HG02571 (cell line): ENCODE data around the gene SEMA5A.

ENCODE experiments used
- ATAC-seq: cut with Tn5 transposase; IDR thresholded peaks from one replicate; pipeline ENCODE4 v1.9.1; 2021; ENCODE audit warnings: mild to moderate bottlenecking, moderate library complexity; ENCODE audit not compliant: unreplicated experiment

Gene SEMA5A

GRCh38 chr5:9483243-9483642, 62.6 kb downstream of the SEMA5A start:
- no peak for ATAC-seq

- no peak for ATAC-seq
These were observed 63.5 kb downstream of the SEMA5A start for GRCh38 chr5:9482381-9482780.

DNA sequence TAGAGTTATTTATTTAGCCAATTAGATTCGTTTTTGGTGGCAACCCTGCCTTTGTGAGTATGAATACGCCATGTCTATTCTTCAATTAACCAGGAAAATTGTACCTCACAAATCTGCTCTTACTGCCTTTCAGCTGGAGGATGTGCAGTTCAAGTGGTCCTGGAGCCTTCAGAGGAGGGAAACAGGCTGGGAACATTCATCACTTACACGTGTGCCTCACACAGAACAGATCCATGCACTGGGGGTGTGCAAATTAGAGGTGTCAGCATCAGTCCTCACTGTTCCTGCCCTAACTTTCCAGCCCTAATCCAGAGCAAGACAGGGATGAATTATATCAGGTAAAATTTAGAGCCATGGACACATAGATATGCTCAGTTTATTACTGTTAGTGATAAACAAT, 65.4 kb downstream of the SEMA5A start:
- ATAC-seq = no peak

GRCh38 chr5:9479990-9480389, 65.9 kb downstream of the SEMA5A start:
- ATAC-seq = no peak

DNA sequence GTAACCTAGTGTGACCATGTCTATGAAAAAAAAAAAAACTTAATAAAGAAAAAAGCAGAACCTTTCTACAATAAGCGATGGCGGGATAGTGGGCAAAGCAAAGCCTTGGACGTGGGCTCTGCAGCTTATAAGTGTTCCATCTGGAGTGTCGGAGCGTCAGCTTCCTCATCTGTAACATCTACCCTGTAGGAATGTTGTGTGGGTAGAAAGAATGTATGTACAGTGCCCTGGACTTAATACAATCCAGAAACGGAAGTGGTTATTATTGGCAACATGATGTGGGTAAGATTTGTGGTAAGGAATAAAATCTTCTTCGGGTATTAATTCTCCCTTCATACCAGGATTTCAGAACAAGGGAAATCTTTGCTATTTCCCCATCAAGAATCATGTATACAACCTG, 66.5 kb downstream of the SEMA5A start:
- ATAC-seq = no peak

- no peak for ATAC-seq
These were observed 68.3 kb downstream of the SEMA5A start for GRCh38 chr5:9477537-9477936.

DNA sequence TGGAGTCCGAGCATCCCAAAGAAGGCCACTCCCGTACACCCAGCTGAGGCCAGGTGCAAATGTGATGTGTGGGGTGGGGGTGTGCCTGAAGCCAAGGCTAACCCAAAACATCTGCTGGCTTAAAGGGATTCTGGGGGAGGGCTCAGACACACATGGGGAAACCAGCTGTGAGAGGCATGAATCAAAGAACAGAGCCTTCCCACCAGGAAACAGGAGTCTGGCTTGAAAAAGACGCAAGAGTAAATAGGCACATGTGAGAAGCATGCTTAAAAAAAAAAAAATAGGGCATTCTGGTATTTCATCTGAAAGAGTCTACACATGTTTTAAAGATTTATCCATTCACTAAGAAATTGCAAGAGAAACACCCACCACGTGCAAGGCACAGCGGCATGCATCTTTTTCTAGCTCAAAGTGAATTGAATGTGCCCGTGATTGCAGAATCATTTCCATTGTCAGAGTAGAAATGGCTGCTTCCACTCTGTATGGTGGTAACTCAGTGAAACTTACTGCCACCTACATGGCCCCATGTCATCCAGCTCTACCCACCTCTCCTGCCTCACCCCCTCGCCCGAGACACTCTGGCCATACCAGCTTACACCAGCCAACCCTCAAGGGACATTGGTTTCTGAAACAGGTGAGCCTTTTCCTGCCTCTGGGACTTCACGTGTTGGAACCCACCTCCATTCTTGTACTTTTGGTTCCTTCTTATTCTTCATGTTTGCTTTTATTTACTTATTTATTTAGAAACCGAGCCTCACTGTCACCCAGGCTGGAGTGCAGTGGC, 71.5 kb downstream of the SEMA5A start:
- ATAC-seq = no peak

DNA sequence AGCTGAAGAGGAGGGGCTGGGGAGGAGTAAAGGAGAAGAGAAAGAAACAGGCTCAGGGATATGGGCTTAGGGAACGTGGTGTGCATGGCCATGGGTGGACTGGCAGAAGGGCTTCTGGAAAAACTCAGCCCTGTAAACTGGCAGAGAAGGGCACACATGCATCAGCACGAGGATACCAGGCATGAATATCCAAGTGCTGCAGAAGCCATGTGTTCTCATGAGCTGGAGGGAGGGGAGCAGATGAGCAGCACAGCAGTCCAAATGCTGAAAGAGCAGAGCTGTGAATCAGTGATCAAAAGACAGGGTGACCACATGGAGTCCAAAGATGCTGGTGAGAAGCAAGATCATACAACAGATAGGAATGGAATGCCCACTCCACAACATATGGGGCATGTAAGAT, 72.3 kb downstream of the SEMA5A start:
- ATAC-seq = no peak

DNA sequence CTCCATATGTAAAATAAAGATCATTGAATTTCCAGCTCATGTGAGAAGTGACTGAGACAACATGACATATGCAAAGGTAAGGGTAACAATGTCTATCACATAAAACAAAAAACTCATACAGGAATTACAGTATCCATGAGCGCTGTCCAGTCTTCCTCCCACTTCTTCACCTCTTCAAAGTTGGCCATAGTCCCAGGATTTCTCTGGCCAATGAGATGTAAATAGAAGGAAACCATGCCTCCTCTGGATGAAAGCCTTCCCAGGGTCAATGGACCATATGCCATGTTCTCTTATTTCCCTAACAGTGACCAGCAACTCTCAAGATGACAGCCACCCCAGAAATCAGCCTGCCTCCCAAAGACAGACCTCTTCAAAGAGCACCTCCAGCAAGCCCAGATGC, 75.5 kb downstream of the SEMA5A start:
- no peak for ATAC-seq

GRCh38 chr5:9468060-9468388, 77.9 kb downstream of the SEMA5A start:
- ATAC-seq = no peak

- no peak for ATAC-seq
These were observed 78.4 kb downstream of the SEMA5A start for GRCh38 chr5:9467199-9468059.

DNA sequence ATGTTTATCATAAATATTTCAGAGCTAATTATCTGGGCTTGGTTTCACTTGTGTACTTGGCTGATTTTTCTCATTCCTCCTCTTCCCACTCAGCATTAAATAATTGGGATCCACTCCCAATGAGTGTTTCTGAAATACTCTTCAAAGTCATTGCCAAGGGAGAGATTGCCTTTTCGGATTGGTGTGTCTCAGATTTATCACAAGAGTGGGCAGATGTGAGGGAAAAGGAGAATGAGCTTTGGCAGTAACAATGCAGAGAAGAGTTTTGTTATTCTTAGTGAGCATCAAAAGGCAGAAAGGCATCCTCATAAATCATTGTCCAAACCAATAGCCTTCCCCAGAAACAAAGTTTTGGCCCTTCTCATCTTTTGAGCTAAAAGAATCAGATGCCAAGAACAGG, 79.2 kb downstream of the SEMA5A start:
- ATAC-seq = no peak

DNA sequence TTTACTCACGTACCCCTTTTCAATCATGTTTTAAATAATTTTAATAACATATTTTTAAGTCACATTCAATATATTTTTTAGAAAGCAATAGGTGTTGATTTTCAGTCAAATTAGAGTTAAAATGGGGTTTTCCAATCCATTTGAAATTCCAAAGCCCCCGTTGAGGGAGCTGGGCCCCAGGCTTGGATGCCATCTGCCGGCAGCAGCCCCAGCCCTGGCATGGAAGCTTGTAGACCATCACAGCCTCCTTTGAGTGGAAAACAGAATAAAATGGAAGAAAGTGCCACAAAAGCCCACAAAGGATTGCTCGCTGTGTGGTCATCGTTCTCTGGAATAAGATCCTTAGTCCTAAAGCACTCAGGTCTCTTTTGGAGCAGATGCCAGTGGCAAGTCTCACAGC, 81.4 kb downstream of the SEMA5A start:
- ATAC-seq = no peak

DNA sequence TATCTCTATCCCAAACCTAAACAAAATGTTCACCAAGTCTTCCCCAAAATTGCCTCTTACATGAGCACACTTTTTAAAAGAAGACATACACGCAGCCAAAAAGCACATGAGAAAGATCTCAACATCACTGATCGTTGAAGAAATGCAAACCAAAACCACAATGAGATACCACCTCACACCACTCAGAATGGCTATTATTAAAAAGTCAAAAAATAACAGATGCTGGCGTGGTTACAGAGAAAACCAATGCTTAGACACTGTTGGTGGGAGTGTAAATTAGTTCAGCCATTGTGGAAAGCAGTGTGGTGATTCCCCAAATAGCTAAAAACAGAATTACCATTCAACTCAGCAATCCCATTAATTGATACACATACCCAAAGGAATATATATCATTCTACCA, 83.8 kb downstream of the SEMA5A start:
- no peak for ATAC-seq

- no peak for ATAC-seq
These were observed 84.8 kb downstream of the SEMA5A start for GRCh38 chr5:9460885-9461645.

- ATAC-seq = no peak
These were observed 89.3 kb downstream of the SEMA5A start for GRCh38 chr5:9456435-9457042.

DNA sequence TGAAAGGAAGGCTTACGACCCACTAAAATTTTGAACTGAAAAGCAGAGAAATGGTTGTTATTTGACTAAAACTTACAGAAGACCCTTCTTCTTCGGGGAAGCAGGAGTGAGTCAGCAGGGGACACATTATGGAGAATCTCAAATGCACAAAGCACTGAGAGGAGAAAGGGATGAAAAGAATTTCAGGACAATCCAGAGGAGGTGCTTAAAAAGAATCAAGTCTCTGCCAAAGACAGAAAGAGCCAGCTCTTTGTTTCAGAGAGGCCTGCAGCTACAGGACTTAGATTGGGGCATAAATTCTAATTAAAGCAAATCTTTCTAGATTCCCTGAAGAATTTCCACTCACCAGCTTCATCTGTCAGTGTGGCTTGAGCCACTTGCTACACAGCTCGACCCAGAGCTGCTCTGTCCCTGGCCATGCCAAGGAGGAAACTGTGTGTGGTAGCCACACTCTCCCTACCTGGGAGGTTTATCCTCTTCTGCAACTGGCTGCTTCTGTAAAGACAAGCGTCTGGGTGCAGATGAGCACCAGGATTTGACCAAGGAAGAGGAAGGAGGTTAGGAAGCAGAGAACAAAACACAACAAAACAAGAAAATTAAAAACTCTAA, 89.9 kb downstream of the SEMA5A start:
- ATAC-seq = no peak

- no peak for ATAC-seq
These were observed 91.4 kb downstream of the SEMA5A start for GRCh38 chr5:9454491-9454890.

DNA sequence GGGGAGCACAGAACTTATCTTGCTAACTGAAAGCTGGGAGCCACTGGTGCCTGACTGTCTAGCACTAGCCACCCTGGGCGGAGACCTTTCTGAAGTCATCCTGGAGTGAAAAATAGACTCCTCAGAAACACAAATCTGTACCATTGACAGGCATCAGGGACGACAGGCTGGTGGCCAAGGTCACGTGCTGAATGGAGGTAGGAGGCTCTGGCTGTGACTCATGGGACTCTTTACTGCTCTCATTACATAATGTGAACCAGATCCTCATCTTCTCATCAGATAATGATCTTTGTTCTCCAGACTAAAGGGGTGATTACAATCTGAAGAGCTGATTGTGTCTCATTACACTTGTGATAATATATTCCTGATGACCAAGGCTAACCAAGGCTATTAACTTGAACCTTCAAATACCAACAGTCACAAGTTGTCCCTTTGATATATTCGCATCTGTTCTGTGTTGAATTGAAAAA, 91.8 kb downstream of the SEMA5A start:
- no peak for ATAC-seq

GRCh38 chr5:9453480-9454011, 92.3 kb downstream of the SEMA5A start:
- no peak for ATAC-seq
